ENCODE data around the gene SEMA6A.

Gene SEMA6A

DNA sequence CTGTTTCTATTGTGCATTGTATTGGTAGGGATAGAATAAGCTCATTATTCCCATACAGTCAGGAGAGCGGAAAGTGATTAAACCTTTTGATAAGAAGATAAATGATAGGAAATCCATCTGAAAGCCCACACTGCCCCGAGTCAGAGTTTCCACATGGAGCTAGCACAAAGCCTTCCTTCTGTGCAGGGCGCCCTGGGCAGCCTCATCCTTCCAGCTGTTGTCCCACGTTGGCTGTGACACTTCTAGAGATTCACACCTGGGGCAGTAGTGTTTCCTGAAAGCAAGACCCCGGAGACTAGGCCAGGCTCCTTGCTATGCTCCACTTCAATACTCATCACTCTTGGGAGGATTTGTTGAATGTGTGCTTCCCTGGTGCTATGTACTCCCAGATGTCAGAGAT, 172.4 kb downstream of the SEMA6A start:
- no peak for DNase-seq (ENCODE audit: low read depth)

DNA sequence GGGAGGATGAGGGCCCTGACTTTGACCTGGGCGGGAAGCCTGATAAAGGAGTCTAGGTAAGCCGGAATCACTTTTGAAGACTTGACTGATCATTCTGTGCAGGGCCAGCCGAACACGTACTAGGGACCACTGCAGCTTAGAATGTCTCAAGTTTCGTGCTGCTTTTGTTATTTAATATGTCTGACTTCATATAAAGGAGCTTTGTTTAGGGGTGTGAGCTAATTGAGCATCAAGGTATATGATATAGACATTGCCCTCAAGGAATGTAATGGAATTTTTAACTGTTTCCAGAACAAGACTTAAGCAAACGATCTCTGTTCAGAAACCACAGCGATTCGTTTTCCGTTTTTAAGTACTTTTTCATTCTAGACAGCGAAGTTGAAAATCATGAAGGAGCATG, 173.0 kb downstream of the SEMA6A start:
- DNase-seq (ENCODE audit: low read depth), result no peak

DNA sequence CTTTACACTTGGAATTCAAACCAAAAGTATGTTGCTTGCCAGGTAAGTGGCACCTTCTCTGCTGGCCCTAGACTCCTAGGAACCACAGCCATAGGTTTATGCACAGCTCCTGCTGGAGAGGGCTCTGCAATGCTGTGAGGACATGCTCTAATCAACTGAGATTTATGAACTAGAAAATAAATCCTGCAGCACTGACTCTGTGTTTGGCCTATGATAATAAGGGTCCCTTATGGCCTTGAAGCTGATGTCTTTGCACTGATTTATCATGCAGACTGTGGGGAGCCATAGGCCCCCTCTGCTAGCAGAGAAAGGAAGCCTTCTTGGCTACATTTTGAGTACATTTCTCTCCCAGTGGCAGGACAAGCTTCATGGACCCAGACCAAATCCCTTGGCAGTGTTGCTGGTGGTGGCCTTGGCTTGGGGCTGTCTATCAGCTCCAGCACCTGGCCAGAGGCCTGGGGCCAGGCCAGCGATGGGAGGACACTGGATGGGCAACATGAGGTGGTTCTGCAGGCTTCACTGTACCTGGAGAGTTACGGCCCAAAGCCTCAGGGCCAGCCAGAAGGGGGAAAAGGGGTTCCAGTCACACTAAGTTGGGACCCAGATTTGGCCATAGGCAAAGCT, 178.0 kb downstream of the SEMA6A start:
- DNase-seq (ENCODE audit: low read depth), result no peak

- DNase-seq (ENCODE audit: low read depth), result no peak
Observed at GRCh38 chr5:116395631-116396203, 178.9 kb downstream of the SEMA6A start.

GRCh38 chr5:116395226-116395625, 179.4 kb downstream of the SEMA6A start:
- DNase-seq (ENCODE audit: low read depth), result no peak

- DNase-seq (ENCODE audit: low read depth), result no peak
Observed at GRCh38 chr5:116394186-116394867, 180.3 kb downstream of the SEMA6A start.

Data from activated T-helper 1 cell treated with Interleukin-2 at 50 U/mL for 16 hours (primary cell).